Mucosa of descending colon (tissue), 3 donors: Measurements from ENCODE around the gene ENTPD2. TPM values are rescaled to one million over a fixed set of nuclear protein-coding genes. Genes with fewer than 3 reads are reported as not detected.

Experiments used
- ATAC-seq: fragments of 200-7000 bp; cut with Tn5 transposase; one replicate; pipeline ENCODE4 v1.9.1; 2020; ENCODE audit warnings: mild to moderate bottlenecking, moderate library complexity
- DNase-seq, 3 donors: peaks; one replicate each; pipeline ENCODE4 v3.0.0-alpha.2; 2020
- H3K36me3 ChIP-seq: fragments of 200-600 bp; one replicate; pipeline ENCODE4 v1.8.0; 2021; ENCODE audit warnings: low read depth, mild to moderate bottlenecking
- H3K4me1 ChIP-seq: fragments of 200-600 bp; one replicate; pipeline ENCODE4 v1.8.0; 2021; ENCODE audit warnings: low read depth, mild to moderate bottlenecking
- H3K4me3 ChIP-seq: fragments of 200-600 bp; one replicate; pipeline ENCODE4 v1.8.0; 2021; ENCODE audit warnings: mild to moderate bottlenecking
- H3K9me3 ChIP-seq: fragments of 200-600 bp; one replicate; pipeline ENCODE4 v1.8.0; 2021; ENCODE audit warnings: mild to moderate bottlenecking
- CTCF ChIP-seq: fragments of 200-600 bp; IDR thresholded peaks from one replicate; pipeline ENCODE4 v1.8.0; 2022; ENCODE audit warnings: antibody characterized with exemption, mild to moderate bottlenecking
- intact Hi-C, 2 donors: fragments of 100-400 bp; cut with DNase I in 1 of 2; cut with micrococcal nuclease in 1 of 2; formaldehyde crosslinking; loops; one replicate each; pipeline versions ENCODE4 v1.11.0 to v1.11.1; 2022; cut with DNase I, micrococcal nuclease
- total RNA-seq, 3 donors: library from RNA; stranded (reverse); fragmentation: NEBNext Ultra II Directional in 2 of 3; extraction: Animal tissue kit (Norgen Biotek cat#: 25700) in 2 of 3; gene quantifications; one replicate each; pipeline versions ENCODE4 v1.2.1 to v1.2.4, GENCODE V29; 2021 to 2023
- donor health status: DM: no; HTN: no; CAD: no; lungs with moderate emphysema.
- donor health status: DM: no; HTN: no; CAD: no.
- donor health status: DM: no; HTN: yes; CAD: no.

The ENTPD2 gene
- total RNA-seq, 3 donors from 2014 or later, result 7.7 to 26.8 (median 10.7) TPM

DNA sequence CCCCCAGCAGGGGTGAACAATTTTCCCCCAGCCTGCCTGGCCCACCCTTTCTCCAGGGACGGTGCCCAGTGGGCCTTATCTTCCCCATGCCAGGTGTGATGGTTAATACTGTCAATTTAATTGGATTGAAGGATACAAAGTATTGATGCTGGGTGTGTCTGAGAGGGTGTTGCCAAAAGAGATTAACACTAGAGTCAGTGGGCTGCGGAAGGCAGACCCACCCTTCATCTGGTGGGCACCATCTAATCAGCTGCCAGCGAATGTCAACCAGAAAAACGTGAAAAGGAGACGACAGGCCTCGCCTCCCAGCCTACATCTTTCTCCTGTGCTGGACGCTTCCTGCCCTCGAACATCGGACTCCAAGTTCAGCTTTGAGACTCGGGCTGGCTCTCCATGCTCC lies 16.4 kb downstream of the ENTPD2 start:
- H3K4me3 ChIP-seq, result no peak overlapping the region
- intact Hi-C loops, result no loop called here
- H3K36me3 ChIP-seq, result no peaks in the 10 kb centered on the region
- H3K4me1 ChIP-seq, result peaks cover 14% of the 10 kb centered on the region
- ATAC-seq, result no peak
- TF ChIP-seq CTCF, result no peak
- no peaks in the 10 kb centered on the region for H3K9me3 ChIP-seq
- DNase-seq, result no peak

DNA sequence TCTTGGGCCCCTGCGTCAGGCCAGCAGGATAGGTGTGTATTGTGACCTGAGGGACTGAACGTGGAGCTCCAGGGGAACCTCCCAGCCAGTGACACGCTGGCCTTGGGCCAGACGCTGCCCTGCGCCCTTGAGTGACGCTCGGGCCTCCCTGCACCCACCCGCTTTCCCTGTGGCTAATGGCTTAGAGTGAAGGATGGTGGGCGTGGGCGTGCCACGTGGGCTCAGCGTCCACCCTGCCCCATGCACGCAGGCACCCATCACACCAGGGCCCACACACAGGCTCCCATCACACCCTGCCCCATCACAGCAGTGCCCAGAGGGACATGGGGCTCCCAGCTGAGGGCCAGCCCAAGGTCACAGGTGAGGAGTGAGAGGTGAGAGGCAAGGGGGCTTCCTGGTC lies 16.8 kb downstream of the ENTPD2 start:
- no peak for TF ChIP-seq CTCF
- no peak for ATAC-seq
- intact Hi-C loops, result no loop called here

GRCh38 chr9:137035937-137036336 lies 17.9 kb downstream of the ENTPD2 start:
- H3K4me1 ChIP-seq, result peaks cover 20% of the 10 kb centered on the region
- ATAC-seq, result no peak
- H3K36me3 ChIP-seq, result no peaks in the 10 kb centered on the region
- H3K9me3 ChIP-seq, result no peaks in the 10 kb centered on the region
- TF ChIP-seq CTCF, result no peak
- no peak for DNase-seq
- intact Hi-C loops, result no loop called here
- no peak overlapping the region for H3K4me3 ChIP-seq

More for the DNA sequence above, 16.8 kb downstream of the ENTPD2 start:
- Histone ChIP-seq H3K9me3 (no peaks in the 10 kb centered on the region), H3K4me3 (no peak overlapping the region), H3K4me1 (peaks cover 14% of the 10 kb centered on the region), H3K36me3 (no peaks in the 10 kb centered on the region)
- no peak for DNase-seq

- intact Hi-C loops, result no loop called here
- ATAC-seq (no peak), DNase-seq (no peak)
- Histone ChIP-seq H3K4me3 (no peak overlapping the region), H3K9me3 (no peaks in the 10 kb centered on the region), H3K36me3 (no peaks in the 10 kb centered on the region), H3K4me1 (peaks cover 20% of the 10 kb centered on the region)
- no peak for TF ChIP-seq CTCF
Observed at GRCh38 chr9:137035507-137035834, 18.4 kb downstream of the ENTPD2 start.

GRCh38 chr9:137034709-137035506 lies 19.0 kb downstream of the ENTPD2 start:
- peak; percentile 90 for TF ChIP-seq CTCF
- ATAC-seq (peak; percentile 90), DNase-seq (peak; percentile 80 to 93 (median 91))
- H3K4me1 ChIP-seq, result peaks cover 23% of the 10 kb centered on the region
- intact Hi-C loops, result loop anchor here in 1 of 2 donors (5.0 kb wide), 1 partner anchor 253 kb away; no protein-coding TSS in a partner anchor
- no peaks in the 10 kb centered on the region for H3K36me3 ChIP-seq
- H3K4me3 ChIP-seq, result no peak overlapping the region
- H3K9me3 ChIP-seq, result no peaks in the 10 kb centered on the region
